Measurements from ENCODE around the gene CRLF1. TPM values are rescaled to one million over a fixed set of nuclear protein-coding genes. Genes with fewer than 3 reads are reported as not detected.

Gene CRLF1
- polyA plus RNA-seq, 1 experiment, result 2.6 TPM

DNA sequence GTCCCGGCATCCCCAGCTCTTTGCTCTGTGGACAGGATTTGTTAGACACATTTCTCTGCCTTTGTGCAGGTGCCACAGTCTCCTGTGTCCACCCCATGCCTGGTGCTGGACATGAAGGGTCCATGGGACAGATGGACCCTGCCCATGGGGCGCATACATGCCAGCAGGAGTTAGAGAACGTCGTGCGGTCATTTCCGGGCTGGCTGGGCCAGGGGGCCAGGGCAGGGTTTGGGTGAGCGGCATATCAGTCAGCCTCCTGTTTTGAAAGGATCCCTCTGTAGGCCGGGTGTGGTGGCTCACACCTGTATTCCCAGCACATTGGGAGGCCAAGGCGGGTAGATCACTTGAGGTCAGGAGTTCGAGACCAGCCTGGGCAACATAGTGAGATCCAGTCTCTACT lies 41.2 kb upstream of the CRLF1 start:
- Histone ChIP-seq H3K27ac (ENCODE audit: low read depth, low read length) (no peak overlapping the region), H3K27me3 (ENCODE audit: control insufficient read depth, insufficient read depth, low read length) (no peaks in the 10 kb centered on the region), H3K4me3 (ENCODE audit: low read depth, low read length) (no peak overlapping the region), H3K9me3 (ENCODE audit: control insufficient read depth, insufficient read depth, low read length) (peaks cover 7% of the 10 kb centered on the region; the same call in 1 of the 2 replicates)
- no peak for DNase-seq (ENCODE audit: low read depth, low spot score)
- ChIA-PET POLR2A (no interaction called here), CTCF (no interaction called here)
- TF ChIP-seq, protein P1, sequence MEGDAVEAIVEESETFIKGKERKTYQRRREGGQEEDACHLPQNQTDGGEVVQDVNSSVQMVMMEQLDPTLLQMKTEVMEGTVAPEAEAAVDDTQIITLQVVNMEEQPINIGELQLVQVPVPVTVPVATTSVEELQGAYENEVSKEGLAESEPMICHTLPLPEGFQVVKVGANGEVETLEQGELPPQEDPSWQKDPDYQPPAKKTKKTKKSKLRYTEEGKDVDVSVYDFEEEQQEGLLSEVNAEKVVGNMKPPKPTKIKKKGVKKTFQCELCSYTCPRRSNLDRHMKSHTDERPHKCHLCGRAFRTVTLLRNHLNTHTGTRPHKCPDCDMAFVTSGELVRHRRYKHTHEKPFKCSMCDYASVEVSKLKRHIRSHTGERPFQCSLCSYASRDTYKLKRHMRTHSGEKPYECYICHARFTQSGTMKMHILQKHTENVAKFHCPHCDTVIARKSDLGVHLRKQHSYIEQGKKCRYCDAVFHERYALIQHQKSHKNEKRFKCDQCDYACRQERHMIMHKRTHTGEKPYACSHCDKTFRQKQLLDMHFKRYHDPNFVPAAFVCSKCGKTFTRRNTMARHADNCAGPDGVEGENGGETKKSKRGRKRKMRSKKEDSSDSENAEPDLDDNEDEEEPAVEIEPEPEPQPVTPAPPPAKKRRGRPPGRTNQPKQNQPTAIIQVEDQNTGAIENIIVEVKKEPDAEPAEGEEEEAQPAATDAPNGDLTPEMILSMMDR (IDR thresholded peaks at IDR 0.05; ENCODE audit: low read depth, low read length), result no peak

- no peaks in the 10 kb centered on the region for H3K27me3 ChIP-seq (ENCODE audit: control insufficient read depth, insufficient read depth, low read length)
- ChIA-PET POLR2A (no interaction called here), CTCF (no interaction called here)
- no peak overlapping the region for H3K4me3 ChIP-seq (ENCODE audit: low read depth, low read length)
- DNase-seq (ENCODE audit: low read depth, low spot score), result no peak
- no peak overlapping the region for H3K27ac ChIP-seq (ENCODE audit: low read depth, low read length)
- TF ChIP-seq, protein P1 (IDR thresholded peaks at IDR 0.05; ENCODE audit: low read depth, low read length), result no peak
- H3K9me3 ChIP-seq (ENCODE audit: control insufficient read depth, insufficient read depth, low read length), result peaks cover 7% of the 10 kb centered on the region; the same call in 1 of the 2 replicates
Measured at GRCh38 chr19:18647371-18647767, 40.8 kb upstream of the CRLF1 start.

- H3K9me3 ChIP-seq (ENCODE audit: control insufficient read depth, insufficient read depth, low read length), result peaks cover 7% of the 10 kb centered on the region; the same call in 1 of the 2 replicates
- H3K27ac ChIP-seq (ENCODE audit: low read depth, low read length), result no peak overlapping the region
- no peak overlapping the region for H3K4me3 ChIP-seq (ENCODE audit: low read depth, low read length)
- ChIA-PET POLR2A (no interaction called here), CTCF (interaction anchor here (0.6 kb wide), 1 partner anchor 26 kb away, joined by 3 read pairs; no protein-coding TSS in a partner anchor)
- TF ChIP-seq, protein P1 (IDR thresholded peaks at IDR 0.05; ENCODE audit: low read depth, low read length), result no peak
- no peaks in the 10 kb centered on the region for H3K27me3 ChIP-seq (ENCODE audit: control insufficient read depth, insufficient read depth, low read length)
- DNase-seq (ENCODE audit: low read depth, low spot score), result no peak
Measured at GRCh38 chr19:18646535-18647370, 40.2 kb upstream of the CRLF1 start.

DNA sequence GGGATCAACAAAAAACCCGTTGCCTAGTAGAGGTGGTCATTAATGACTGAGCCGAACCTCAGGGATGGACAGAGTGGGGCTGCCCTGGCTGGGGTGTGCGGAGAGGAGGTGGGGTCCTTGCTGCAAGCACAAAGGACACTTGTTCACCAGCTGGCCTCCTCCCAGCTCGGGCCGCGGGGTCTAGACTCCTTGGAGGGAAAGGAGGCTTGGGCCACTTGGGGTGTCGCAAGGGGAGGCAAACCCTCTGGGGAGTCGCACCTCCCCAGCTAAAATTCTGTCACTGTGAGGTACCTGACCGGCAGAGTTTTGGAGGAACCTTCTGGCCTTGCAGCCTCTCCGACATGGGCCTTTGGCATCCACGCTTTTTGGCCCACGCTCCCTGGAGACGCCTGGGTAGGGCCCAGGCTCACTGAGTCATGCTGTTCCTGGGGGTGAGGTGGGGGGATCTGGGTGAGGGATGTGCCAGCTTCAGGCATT lies 38.5 kb upstream of the CRLF1 start:
- ChIA-PET POLR2A (interaction anchor here (0.6 kb wide), 1 partner anchor 13 kb away, joined by 5 read pairs; no protein-coding TSS in a partner anchor), CTCF (no interaction called here)
- Histone ChIP-seq H3K27me3 (ENCODE audit: control insufficient read depth, insufficient read depth, low read length) (no peaks in the 10 kb centered on the region), H3K27ac (ENCODE audit: low read depth, low read length) (no peak overlapping the region), H3K4me3 (ENCODE audit: low read depth, low read length) (no peak overlapping the region), H3K9me3 (ENCODE audit: control insufficient read depth, insufficient read depth, low read length) (peaks cover 7% of the 10 kb centered on the region; the same call in 1 of the 2 replicates)
- TF ChIP-seq, protein P1 (IDR thresholded peaks at IDR 0.05; ENCODE audit: low read depth, low read length), result no peak
- no peak for DNase-seq (ENCODE audit: low read depth, low spot score)
